Naive thymus-derived CD4-positive, alpha-beta T cell (primary cell): Measurements from ENCODE around the gene RAPGEF5. TPM values are rescaled to one million over a fixed set of nuclear protein-coding genes. Genes with fewer than 3 reads are reported as not detected.

Experiments used
- ATAC-seq: fragments of 150-1000 bp; cut with Tn5 transposase; 2 replicates; pipeline ENCODE4 v1.10.0; 2021; ENCODE audit warnings: mild to moderate bottlenecking, moderate library complexity
- CTCF ChIA-PET: fragments of 350-600 bp; sonication (Branson Sonifier 250); formaldehyde crosslinking; loops from one replicate; lab custom pipeline; 2021; ENCODE audit warnings: antibody characterized with exemption; lab: Charles Lee
- POLR2A ChIA-PET: fragments of 350-600 bp; sonication (Branson Sonifier 250); formaldehyde crosslinking; loops from one replicate; lab custom pipeline; 2021; ENCODE audit warnings: antibody characterized with exemption, inconsistent platforms; lab: Charles Lee
- DNase-seq, 9 donors: peaks; one replicate each; pipeline versions ENCODE4 v3.0.0 to v3.0.0-alpha.2; 2020 to 2022; ENCODE audit warnings: mixed read lengths in 1 of 9
- H3K27ac ChIP-seq: one replicate; pipeline ENCODE4 v1.7.0; 2013; ENCODE audit warnings: mild to moderate bottlenecking, low read depth, low read length, moderate library complexity
- H3K27me3 ChIP-seq, 2 donors: one replicate each; pipeline ENCODE4 v1.7.0; 2013; ENCODE audit warnings: low read length in 2 of 2, mild to moderate bottlenecking in 2 of 2, moderate library complexity in 2 of 2; ENCODE audit not compliant: control insufficient read depth in 2 of 2, insufficient read depth in 2 of 2
- H3K36me3 ChIP-seq, 3 experiments: 1 replicate in 2 of 3; 2 replicates in 1 of 3; pipeline ENCODE4 v1.7.0; 2013; ENCODE audit warnings: low read length in 3 of 3, mild to moderate bottlenecking in 3 of 3, moderate library complexity in 1 of 3; ENCODE audit not compliant: insufficient read depth in 3 of 3, control insufficient read depth in 2 of 3
- H3K4me1 ChIP-seq, 2 donors: one replicate each; pipeline ENCODE4 v1.7.0; 2013; ENCODE audit warnings: low read length in 2 of 2, mild to moderate bottlenecking in 2 of 2, moderate library complexity in 1 of 2; ENCODE audit not compliant: control insufficient read depth in 2 of 2, insufficient read depth in 2 of 2
- H3K4me3 ChIP-seq: 2 replicates; pipeline ENCODE4 v1.7.0; 2013; ENCODE audit warnings: mild to moderate bottlenecking, low read length
- H3K9me3 ChIP-seq, 3 experiments: 1 replicate in 2 of 3; 2 replicates in 1 of 3; pipeline ENCODE4 v1.7.0; 2013; ENCODE audit warnings: low read length in 3 of 3; ENCODE audit not compliant: control insufficient read depth in 2 of 3
- H3K27ac Mint-ChIP-seq, 9 donors: one replicate each; pipeline ENCODE4 v1.8.0; 2020 to 2022; ENCODE audit warnings: mixed read lengths in 9 of 9, mild to moderate bottlenecking in 8 of 9, moderate library complexity in 5 of 9, inconsistent platforms in 2 of 9
- H3K27me3 Mint-ChIP-seq, 5 donors: one replicate each; pipeline ENCODE4 v1.8.0; 2021 to 2022; ENCODE audit warnings: mixed read lengths in 5 of 5, mild to moderate bottlenecking in 1 of 5
- H3K36me3 Mint-ChIP-seq, 5 donors: one replicate each; pipeline ENCODE4 v1.8.0; 2020 to 2022; ENCODE audit warnings: mixed read lengths in 5 of 5, mild to moderate bottlenecking in 3 of 5, inconsistent platforms in 1 of 5
- H3K4me1 Mint-ChIP-seq, 7 donors: one replicate each; pipeline ENCODE4 v1.8.0; 2020 to 2022; ENCODE audit warnings: mixed read lengths in 7 of 7, mild to moderate bottlenecking in 3 of 7, inconsistent platforms in 1 of 7
- H3K4me3 Mint-ChIP-seq, 10 donors: one replicate each; pipeline ENCODE4 v1.8.0; 2020 to 2022; ENCODE audit warnings: mild to moderate bottlenecking in 10 of 10, mixed read lengths in 10 of 10, moderate library complexity in 6 of 10, inconsistent platforms in 2 of 10
- H3K9me3 Mint-ChIP-seq, 11 donors: one replicate each; pipeline ENCODE4 v1.8.0; 2020 to 2022; ENCODE audit warnings: mixed read lengths in 11 of 11, mild to moderate bottlenecking in 4 of 11, inconsistent platforms in 1 of 11, moderate library complexity in 1 of 11
- intact Hi-C, 2 donors: fragments of 100-400 bp; cut with micrococcal nuclease; formaldehyde crosslinking; loops; one replicate each; pipeline ENCODE4 v1.15.1; 2023
- polyA plus RNA-seq, 2 donors: library from polyadenylated mRNA; unstranded; fragments of 300-500 nt; fragmentation: Illumina TruSeq; gene quantifications; one replicate each; pipeline ENCODE4 v1.2.3, GENCODE V29; 2021
- total RNA-seq, 6 experiments: library from RNA in 5 of 6; stranded (reverse) in 5 of 6; gene quantifications; 1 replicate in 5 of 6; 2 replicates in 1 of 6; pipeline ENCODE4 v1.2.3 and lab custom pipeline; 2021 to 2026

The RAPGEF5 gene
- total and polyA plus RNA-seq, 7 experiments from 2014 or later: 0.17 to 0.93 TPM; not detected in 5

- H3K9me3 ChIP-seq: no peaks in the 10 kb centered on the region
- Mint-ChIP-seq H3K4me1 (no peaks in the 10 kb centered on the region), H3K27ac (no peak overlapping the region), H3K4me3 (no peak overlapping the region), H3K9me3 (peaks cover 0 to 2% (median 0%) of the 10 kb centered on the region in 11 donors), H3K36me3 (no peaks in the 10 kb centered on the region), H3K27me3 (peaks cover 10 to 33% (median 18%) of the 10 kb centered on the region in 5 donors)
- no peaks in the 10 kb centered on the region for H3K36me3 ChIP-seq
- H3K27me3 ChIP-seq: no peaks in the 10 kb centered on the region
- H3K4me1 ChIP-seq: no peaks in the 10 kb centered on the region
- CTCF ChIA-PET: no interaction called here
- DNase-seq (no peak), ATAC-seq (no peak)
- no peak overlapping the region for H3K4me3 ChIP-seq
- intact Hi-C loops: no loop called here
- POLR2A ChIA-PET: no interaction called here
- no peak overlapping the region for H3K27ac ChIP-seq
These were observed 24.5 kb downstream of the RAPGEF5 start for GRCh38 chr7:22332461-22332870.

- DNase-seq (no peak), ATAC-seq (no peak)
- intact Hi-C loops: no loop called here
- H3K27ac ChIP-seq: no peak overlapping the region
- H3K9me3 Mint-ChIP-seq: no peaks in the 10 kb centered on the region
- no peak overlapping the region for H3K4me3 ChIP-seq
- POLR2A ChIA-PET: interaction anchor here (0.7 kb wide), 1 partner anchor 12 kb away, joined by 4 read pairs; no protein-coding TSS in a partner anchor
- H3K4me1 Mint-ChIP-seq: no peaks in the 10 kb centered on the region
- no peaks in the 10 kb centered on the region for H3K9me3 ChIP-seq
- H3K4me3 Mint-ChIP-seq: no peak overlapping the region
- no peak overlapping the region for H3K27ac Mint-ChIP-seq
- no peaks in the 10 kb centered on the region for H3K36me3 ChIP-seq
- no peaks in the 10 kb centered on the region for H3K36me3 Mint-ChIP-seq
- no peaks in the 10 kb centered on the region for H3K4me1 ChIP-seq
- H3K27me3 Mint-ChIP-seq: peaks cover 10 to 37% (median 19%) of the 10 kb centered on the region in 5 donors
- CTCF ChIA-PET: no interaction called here
- H3K27me3 ChIP-seq: no peaks in the 10 kb centered on the region
These were observed 25.2 kb downstream of the RAPGEF5 start for GRCh38 chr7:22331704-22332103.

- H3K4me3 ChIP-seq: no peak overlapping the region
- Mint-ChIP-seq H3K36me3 (no peaks in the 10 kb centered on the region), H3K27me3 (peaks cover 11 to 41% (median 21%) of the 10 kb centered on the region in 5 donors), H3K4me1 (no peaks in the 10 kb centered on the region), H3K9me3 (no peaks in the 10 kb centered on the region), H3K4me3 (no peak overlapping the region), H3K27ac (no peak overlapping the region)
- no peak for ATAC-seq
- ChIA-PET CTCF (no interaction called here), POLR2A (interaction anchor here (0.7 kb wide), 1 partner anchor 11 kb away, joined by 4 read pairs; no protein-coding TSS in a partner anchor)
- H3K27me3 ChIP-seq: no peaks in the 10 kb centered on the region
- H3K4me1 ChIP-seq: no peaks in the 10 kb centered on the region
- H3K27ac ChIP-seq: no peak overlapping the region
- no peaks in the 10 kb centered on the region for H3K9me3 ChIP-seq
- H3K36me3 ChIP-seq: no peaks in the 10 kb centered on the region
- intact Hi-C loops: no loop called here
- no peak for DNase-seq
These were observed 26.1 kb downstream of the RAPGEF5 start for GRCh38 chr7:22330903-22331302.

GRCh38 chr7:22329816-22330524 lies 27.0 kb downstream of the RAPGEF5 start:
- ATAC-seq: no peak
- H3K4me3 Mint-ChIP-seq: no peak overlapping the region
- H3K36me3 ChIP-seq: no peaks in the 10 kb centered on the region
- no peak overlapping the region for H3K27ac Mint-ChIP-seq
- DNase-seq: no peak
- POLR2A ChIA-PET: no interaction called here
- CTCF ChIA-PET: no interaction called here
- intact Hi-C loops: no loop called here
- no peaks in the 10 kb centered on the region for H3K9me3 ChIP-seq
- no peaks in the 10 kb centered on the region for H3K9me3 Mint-ChIP-seq
- H3K4me3 ChIP-seq: no peak overlapping the region
- H3K27ac ChIP-seq: no peak overlapping the region
- H3K4me1 ChIP-seq: no peaks in the 10 kb centered on the region
- no peaks in the 10 kb centered on the region for H3K36me3 Mint-ChIP-seq
- no peaks in the 10 kb centered on the region for H3K27me3 ChIP-seq
- no peaks in the 10 kb centered on the region for H3K4me1 Mint-ChIP-seq
- peaks cover 5 to 34% (median 17%) of the 10 kb centered on the region in 5 donors for H3K27me3 Mint-ChIP-seq

GRCh38 chr7:22326181-22326580 lies 30.8 kb downstream of the RAPGEF5 start:
- no peak overlapping the region for H3K27ac Mint-ChIP-seq
- CTCF ChIA-PET: no interaction called here

GRCh38 chr7:22325671-22326070 lies 31.3 kb downstream of the RAPGEF5 start:
- CTCF ChIA-PET: no interaction called here
- Mint-ChIP-seq H3K27me3 (peaks cover 5 to 33% (median 20%) of the 10 kb centered on the region in 5 donors), H3K4me1 (no peaks in the 10 kb centered on the region), H3K4me3 (no peak overlapping the region), H3K27ac (no peak overlapping the region), H3K36me3 (no peaks in the 10 kb centered on the region), H3K9me3 (no peaks in the 10 kb centered on the region)
- no peak for ATAC-seq
- H3K27ac ChIP-seq: no peak overlapping the region
- H3K27me3 ChIP-seq: no peaks in the 10 kb centered on the region
- DNase-seq: no peak
- no peaks in the 10 kb centered on the region for H3K9me3 ChIP-seq
- intact Hi-C loops: no loop called here
- POLR2A ChIA-PET: no interaction called here
- H3K36me3 ChIP-seq: no peaks in the 10 kb centered on the region
- no peaks in the 10 kb centered on the region for H3K4me1 ChIP-seq
- no peak overlapping the region for H3K4me3 ChIP-seq

More at GRCh38 chr7:22326181-22326580, 30.8 kb downstream of the RAPGEF5 start:
- H3K9me3 ChIP-seq: no peaks in the 10 kb centered on the region
- H3K27me3 Mint-ChIP-seq: peaks cover 5 to 35% (median 24%) of the 10 kb centered on the region in 5 donors
- no peaks in the 10 kb centered on the region for H3K4me1 Mint-ChIP-seq
- H3K4me3 Mint-ChIP-seq: no peak overlapping the region
- ATAC-seq: no peak
- H3K4me3 ChIP-seq: no peak overlapping the region
- H3K4me1 ChIP-seq: no peaks in the 10 kb centered on the region
- POLR2A ChIA-PET: no interaction called here
- H3K27ac ChIP-seq: no peak overlapping the region
- H3K9me3 Mint-ChIP-seq: no peaks in the 10 kb centered on the region
- H3K36me3 ChIP-seq: no peaks in the 10 kb centered on the region
- H3K27me3 ChIP-seq: no peaks in the 10 kb centered on the region
- intact Hi-C loops: no loop called here
- no peaks in the 10 kb centered on the region for H3K36me3 Mint-ChIP-seq
- no peak for DNase-seq

- POLR2A ChIA-PET: no interaction called here
- ATAC-seq (no peak), DNase-seq (no peak)
- Mint-ChIP-seq H3K4me3 (no peak overlapping the region), H3K27me3 (peaks cover 5 to 28% (median 12%) of the 10 kb centered on the region in 5 donors), H3K36me3 (no peaks in the 10 kb centered on the region), H3K27ac (no peak overlapping the region), H3K4me1 (no peaks in the 10 kb centered on the region), H3K9me3 (no peaks in the 10 kb centered on the region)
- H3K36me3 ChIP-seq: no peaks in the 10 kb centered on the region
- intact Hi-C loops: no loop called here
- no peaks in the 10 kb centered on the region for H3K9me3 ChIP-seq
- CTCF ChIA-PET: no interaction called here
- H3K27ac ChIP-seq: no peak overlapping the region
- H3K27me3 ChIP-seq: no peaks in the 10 kb centered on the region
- H3K4me1 ChIP-seq: no peaks in the 10 kb centered on the region
- no peak overlapping the region for H3K4me3 ChIP-seq
These were observed 33.2 kb downstream of the RAPGEF5 start for GRCh38 chr7:22323714-22324113.
